Sigmoid colon (tissue), 3 donors: ENCODE results near the gene ORC4.

Experiments used
- POLR2A ChIP-seq, 2 donors: fragments of 450-650 bp; IDR thresholded peaks; one replicate each; pipeline ENCODE4 v1.6.1; 2016; ENCODE audit warnings: antibody characterized with exemption in 2 of 2, mild to moderate bottlenecking in 2 of 2, moderate library complexity in 2 of 2
- TF ChIP-seq, protein P1 (sequence below), 4 experiments: fragments of 450-650 bp in 3 of 4; fragments of 200-600 bp in 1 of 4; IDR thresholded peaks; one replicate each; pipeline ENCODE4 v1.5.1; 2016 to 2019; ENCODE audit warnings: antibody characterized with exemption in 4 of 4, mild to moderate bottlenecking in 3 of 4, moderate library complexity in 2 of 4

GRCh38 chr2:148021886-148022285, 1.3 kb upstream of the ORC4 start:
- TF ChIP-seq, protein P1, sequence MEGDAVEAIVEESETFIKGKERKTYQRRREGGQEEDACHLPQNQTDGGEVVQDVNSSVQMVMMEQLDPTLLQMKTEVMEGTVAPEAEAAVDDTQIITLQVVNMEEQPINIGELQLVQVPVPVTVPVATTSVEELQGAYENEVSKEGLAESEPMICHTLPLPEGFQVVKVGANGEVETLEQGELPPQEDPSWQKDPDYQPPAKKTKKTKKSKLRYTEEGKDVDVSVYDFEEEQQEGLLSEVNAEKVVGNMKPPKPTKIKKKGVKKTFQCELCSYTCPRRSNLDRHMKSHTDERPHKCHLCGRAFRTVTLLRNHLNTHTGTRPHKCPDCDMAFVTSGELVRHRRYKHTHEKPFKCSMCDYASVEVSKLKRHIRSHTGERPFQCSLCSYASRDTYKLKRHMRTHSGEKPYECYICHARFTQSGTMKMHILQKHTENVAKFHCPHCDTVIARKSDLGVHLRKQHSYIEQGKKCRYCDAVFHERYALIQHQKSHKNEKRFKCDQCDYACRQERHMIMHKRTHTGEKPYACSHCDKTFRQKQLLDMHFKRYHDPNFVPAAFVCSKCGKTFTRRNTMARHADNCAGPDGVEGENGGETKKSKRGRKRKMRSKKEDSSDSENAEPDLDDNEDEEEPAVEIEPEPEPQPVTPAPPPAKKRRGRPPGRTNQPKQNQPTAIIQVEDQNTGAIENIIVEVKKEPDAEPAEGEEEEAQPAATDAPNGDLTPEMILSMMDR (IDR thresholded peaks at IDR 0.05) = no peak
- no peak for TF ChIP-seq POLR2A (IDR thresholded peaks at IDR 0.05)
